ENCODE measurements around the gene MDH1B. TPM values are rescaled to one million over a fixed set of nuclear protein-coding genes. Genes with fewer than 3 reads are reported as not detected.

The MDH1B gene
- total and polyA plus RNA-seq, 11 donors = 0.30 to 2.0 (median 1.00) TPM

GRCh38 chr2:206801418-206802189 is 36.5 kb upstream of the MDH1B start:
- peaks cover 0 to 28% (median 9%) of the 10 kb centered on the region in 12 donors for H3K4me1 ChIP-seq
- H3K27ac ChIP-seq = no peak overlapping the region
- H3K27me3 ChIP-seq = no peaks in the 10 kb centered on the region
- no peaks in the 10 kb centered on the region for H3K9me3 ChIP-seq
- 68 to 70% (median 70%) methylated on average over 9 of the region's 9 CpGs for WGBS, 4 donors
- H3K36me3 ChIP-seq = peaks cover 0 to 3% (median 0%) of the 10 kb centered on the region in 9 donors
- TF ChIP-seq POLR2A (IDR thresholded peaks at IDR 0.05) (no peak), CTCF (IDR thresholded peaks at IDR 0.05) (no peak)
- no peak for DNase-seq
- no peak for ATAC-seq
- intact Hi-C loops (cut with DNase I) = loop anchor here (2.0 to 10.0 kb wide), 13 partner anchors 176 to 673 kb away; partner anchors contain the start of gene KLF7 (in 3 of the 10)
- H3K4me3 ChIP-seq = no peak overlapping the region

GRCh38 chr2:206800506-206801417 is 35.6 kb upstream of the MDH1B start:
- TF ChIP-seq CTCF (IDR thresholded peaks at IDR 0.05) (peak; percentile 56 to 82 (median 74)), POLR2A (IDR thresholded peaks at IDR 0.05) (no peak)
- peaks cover 0 to 11% (median 5%) of the 10 kb centered on the region in 9 donors for H3K36me3 ChIP-seq
- ATAC-seq = peak; percentile 67 to 81 (median 73)
- H3K4me1 ChIP-seq = peaks cover 0 to 28% (median 9%) of the 10 kb centered on the region in 12 donors
- peak in 4 of 5 donors; percentile 58 to 72 (median 64) for DNase-seq
- intact Hi-C loops (cut with DNase I) = loop anchor here (1.0 to 10.0 kb wide), 14 partner anchors 177 to 675 kb away; partner anchors contain the start of gene KLF7 (in 3 of the 10)
- H3K4me3 ChIP-seq = peak overlapping the region in 4 of 12 donors; percentile 20 to 36 (median 26)
- H3K27ac ChIP-seq = no peak overlapping the region
- H3K9me3 ChIP-seq = no peaks in the 10 kb centered on the region
- 28 to 33% (median 29%) methylated on average over 12 of the region's 12 CpGs for WGBS, 4 donors
- H3K27me3 ChIP-seq = no peaks in the 10 kb centered on the region

GRCh38 chr2:206799083-206799482 is 34.0 kb upstream of the MDH1B start:
- H3K27ac ChIP-seq = no peak overlapping the region
- H3K9me3 ChIP-seq = no peaks in the 10 kb centered on the region
- 55 to 76% (median 73%) methylated on average over 3 of the region's 3 CpGs for WGBS, 4 donors
- peaks cover 0 to 24% (median 15%) of the 10 kb centered on the region in 9 donors for H3K36me3 ChIP-seq
- ATAC-seq = no peak
- intact Hi-C loops (cut with DNase I) = loop anchor here in 1 of 10 donors (2.0 kb wide), 1 partner anchor 676 kb away; no protein-coding TSS in a partner anchor
- no peaks in the 10 kb centered on the region for H3K27me3 ChIP-seq
- DNase-seq = no peak
- H3K4me1 ChIP-seq = peaks cover 0 to 26% (median 9%) of the 10 kb centered on the region in 12 donors
- no peak for TF ChIP-seq POLR2A (IDR thresholded peaks at IDR 0.05)
- no peak for TF ChIP-seq CTCF (IDR thresholded peaks at IDR 0.05)
- H3K4me3 ChIP-seq = no peak overlapping the region

Data from heart left ventricle (tissue), 16 donors.